Measurements from ENCODE around the gene ASB3.
A peak's percentile ranks its signal among the peaks of the same experiment; 100 is the strongest.
"Not testable (repeated sequence)": the region's sequence is repeated elsewhere in the genome, so short reads cannot be mapped to it uniquely, and the experiment has no call there.

ASB3 gene

DNA sequence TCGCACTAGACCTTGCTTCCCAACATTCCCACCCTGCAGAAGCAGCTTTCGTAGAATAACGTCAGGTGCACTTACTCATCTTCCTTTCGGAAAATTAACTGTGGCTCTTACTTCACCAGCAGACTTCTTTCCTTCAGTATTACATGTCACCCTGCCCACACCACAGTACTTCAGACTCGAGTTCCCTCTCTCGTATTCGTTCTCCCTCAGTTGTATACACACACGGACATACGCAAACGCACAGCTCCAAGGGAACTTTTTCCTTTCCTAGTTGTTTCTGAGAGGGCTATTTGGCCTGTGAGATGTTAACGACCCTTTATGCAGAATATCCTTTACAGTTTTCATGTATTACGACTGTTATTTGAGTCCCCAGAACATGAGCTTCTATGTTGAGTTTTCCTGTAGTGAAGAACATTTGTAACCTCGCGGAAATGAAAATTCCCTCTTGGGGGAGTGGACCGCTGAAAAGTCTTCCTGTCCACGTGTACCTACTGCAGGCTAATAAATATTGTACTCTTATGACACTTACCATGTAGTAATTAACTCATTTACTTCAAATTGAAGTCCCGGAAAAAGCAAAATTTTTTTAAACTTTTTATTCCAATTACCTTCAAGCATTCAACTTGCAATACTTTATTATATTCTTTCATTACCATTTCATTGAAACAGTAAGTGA is 999 bp upstream of the ASB3 start:
- no peak for DNase-seq (ENCODE audit: low read depth in 2 of 2, low spot score in 1 of 2)

DNA sequence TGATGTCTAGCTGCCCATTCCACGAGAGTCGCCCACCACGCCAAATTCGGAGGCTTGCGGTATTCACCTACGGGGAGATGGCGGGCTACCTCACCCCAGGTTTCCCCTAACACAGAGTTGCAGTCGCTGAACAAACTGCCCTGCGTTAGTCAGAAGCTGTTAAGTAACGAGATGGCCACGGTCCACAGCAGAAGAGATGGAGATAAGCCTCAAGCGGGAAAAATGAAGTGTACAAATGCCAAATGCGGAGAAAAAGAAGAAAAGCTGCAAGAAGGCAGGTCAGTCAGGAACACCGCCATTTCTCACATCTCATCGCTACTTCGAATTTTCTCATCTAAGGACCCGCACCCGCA is 425 bp downstream of the ASB3 start:
- DNase-seq (ENCODE audit: low read depth in 2 of 2, low spot score in 1 of 2) = no peak

DNA sequence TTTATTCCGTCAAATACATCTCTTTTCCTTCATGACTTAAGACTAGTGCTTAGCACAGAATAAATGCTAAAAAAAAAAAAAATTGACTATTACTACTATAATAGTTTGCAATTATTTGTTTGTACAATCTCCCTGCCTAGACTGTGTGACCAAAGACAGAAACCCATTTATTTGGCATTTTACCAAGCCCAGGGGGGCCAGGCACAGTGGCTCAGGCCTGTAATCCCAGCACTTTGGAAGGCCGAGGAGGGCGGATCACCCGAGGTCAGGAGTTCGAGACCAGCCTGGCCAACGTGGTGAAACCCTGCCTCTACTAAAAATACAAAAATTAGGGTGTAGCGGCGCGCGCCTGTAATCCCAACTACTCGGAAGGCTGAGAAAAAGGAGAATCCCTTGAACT is 1.4 kb downstream of the ASB3 start:
- DNase-seq (ENCODE audit: low read depth in 2 of 2, low spot score in 1 of 2) = no peak

DNA sequence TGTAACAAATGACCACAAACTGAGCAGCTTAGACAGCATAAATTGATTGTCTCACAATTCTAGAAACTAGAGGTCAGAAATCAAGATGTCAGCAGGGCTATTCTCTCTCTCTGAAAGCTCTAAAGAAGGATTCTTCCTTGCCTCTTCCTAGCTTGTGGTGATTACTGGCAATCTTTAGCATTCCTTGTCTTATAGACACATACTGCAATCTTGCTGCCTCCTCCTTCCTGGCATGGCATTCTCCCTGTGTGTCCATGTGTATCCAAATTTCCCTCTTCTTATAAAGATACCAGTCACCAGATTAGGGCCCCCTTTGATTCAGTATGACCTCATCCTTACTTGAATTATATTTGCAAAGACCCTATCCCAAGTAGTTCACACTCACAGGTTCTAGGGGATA is 2.3 kb downstream of the ASB3 start:
- no peak for DNase-seq (ENCODE audit: low read depth in 2 of 2, low spot score in 1 of 2)

DNA sequence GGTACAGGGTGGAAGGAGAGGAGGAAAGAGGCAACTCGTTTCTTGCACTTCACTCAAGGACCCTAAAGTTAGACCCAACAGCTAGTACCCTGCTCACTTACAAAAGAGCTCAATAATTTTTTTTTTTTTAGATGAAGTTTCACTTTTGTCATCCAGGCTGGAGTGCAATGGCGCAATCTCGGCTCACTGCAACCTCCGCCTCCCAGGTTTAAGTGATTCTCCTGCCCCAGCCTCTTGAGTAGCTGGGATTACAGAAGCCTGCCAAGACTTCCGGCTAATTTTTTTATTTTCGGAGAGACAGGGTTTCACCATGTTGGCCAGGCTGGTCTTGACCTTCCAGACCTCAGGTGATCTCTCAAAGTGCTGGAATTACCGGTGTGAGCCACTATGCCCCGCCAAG is 4.1 kb downstream of the ASB3 start:
- no peak for DNase-seq (ENCODE audit: low read depth in 2 of 2, low spot score in 1 of 2)

DNA sequence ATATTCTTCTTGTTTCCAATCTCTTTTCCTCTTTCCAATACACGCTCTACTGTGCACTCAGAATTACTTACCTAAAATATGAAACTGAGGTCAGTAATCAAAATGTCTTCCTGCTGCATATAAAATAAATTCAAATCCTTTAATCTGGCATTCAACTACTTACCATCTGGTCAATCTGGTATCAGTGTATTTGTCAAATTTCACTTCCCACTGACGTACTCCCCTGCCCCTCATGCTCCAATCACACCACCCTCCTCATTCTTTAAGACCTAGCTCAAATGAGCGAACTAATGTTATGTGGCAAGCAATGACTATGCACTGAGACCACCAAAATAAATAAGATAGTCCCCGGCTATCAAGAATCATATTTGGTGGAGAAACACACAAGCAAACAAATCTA is 6.7 kb downstream of the ASB3 start:
- DNase-seq (ENCODE audit: low read depth in 2 of 2, low spot score in 1 of 2) = no peak

DNA sequence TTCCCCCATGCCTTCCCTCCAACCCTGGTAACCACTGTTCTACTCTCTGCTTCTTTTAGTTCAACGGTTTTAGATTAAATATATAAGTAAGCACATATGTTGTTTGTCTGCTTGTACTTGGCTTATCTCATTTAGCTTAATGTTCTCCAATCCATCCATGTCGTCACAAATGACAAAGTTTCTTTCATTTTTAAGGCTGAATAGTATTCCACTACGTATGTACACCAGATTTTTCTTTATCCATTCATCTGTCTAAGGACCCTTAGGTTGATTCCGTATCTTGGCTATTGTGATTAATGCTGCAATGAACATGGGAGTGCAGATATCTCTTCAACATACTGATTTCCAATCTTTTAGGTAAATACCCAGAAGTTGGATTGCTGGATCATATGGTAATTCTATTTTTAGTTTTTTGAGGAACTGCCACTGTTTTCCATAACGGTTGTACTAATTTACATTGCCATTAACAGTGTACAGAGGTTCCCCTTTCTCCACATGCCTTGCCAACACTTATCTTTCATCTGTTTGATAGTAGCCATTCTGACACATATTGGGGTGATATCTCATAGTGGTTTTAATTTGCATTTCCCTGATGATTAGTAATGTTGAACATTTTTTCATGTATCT is 8.1 kb downstream of the ASB3 start:
- no peak for DNase-seq (ENCODE audit: low read depth in 2 of 2, low spot score in 1 of 2)

DNA sequence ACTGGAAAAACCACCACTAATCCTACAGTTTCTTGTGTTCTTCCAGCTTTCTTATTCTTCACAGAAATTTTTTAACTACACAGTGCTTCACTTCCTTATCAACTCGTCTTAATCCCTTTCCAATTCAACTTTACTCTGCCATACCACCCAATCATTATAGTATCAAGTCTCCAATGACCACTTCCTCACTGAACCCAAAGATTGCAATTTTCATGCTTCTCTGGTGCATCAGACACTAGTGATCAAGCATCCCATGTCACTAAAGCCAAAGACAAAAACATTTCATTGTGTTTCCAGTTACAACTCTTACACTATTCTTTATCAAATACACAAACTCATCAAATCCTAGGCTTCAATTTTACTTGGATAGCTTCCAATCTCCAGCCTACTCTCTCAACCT is 9.6 kb downstream of the ASB3 start:
- DNase-seq (ENCODE audit: low read depth in 2 of 2, low spot score in 1 of 2) = no peak

DNA sequence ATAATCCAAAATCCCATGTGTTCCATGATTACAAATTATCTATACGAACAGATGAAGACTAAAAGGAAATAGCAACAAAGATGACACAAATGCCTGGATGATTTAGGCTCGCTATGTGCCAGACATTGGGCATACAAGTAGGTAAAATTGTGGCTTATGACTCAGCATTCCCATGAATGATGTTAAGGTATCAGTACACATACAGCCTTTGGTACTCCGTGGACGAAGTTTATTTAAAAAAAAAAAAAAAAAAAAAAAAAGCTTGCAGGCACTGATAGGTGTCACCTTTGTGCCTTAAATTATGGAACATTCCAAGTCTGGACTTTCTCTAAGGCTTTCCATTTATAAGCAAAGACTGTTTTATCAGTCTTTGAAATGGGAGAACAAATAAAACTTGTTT is 16.5 kb downstream of the ASB3 start:
- DNase-seq (ENCODE audit: low read depth in 2 of 2, low spot score in 1 of 2) = no peak

DNA sequence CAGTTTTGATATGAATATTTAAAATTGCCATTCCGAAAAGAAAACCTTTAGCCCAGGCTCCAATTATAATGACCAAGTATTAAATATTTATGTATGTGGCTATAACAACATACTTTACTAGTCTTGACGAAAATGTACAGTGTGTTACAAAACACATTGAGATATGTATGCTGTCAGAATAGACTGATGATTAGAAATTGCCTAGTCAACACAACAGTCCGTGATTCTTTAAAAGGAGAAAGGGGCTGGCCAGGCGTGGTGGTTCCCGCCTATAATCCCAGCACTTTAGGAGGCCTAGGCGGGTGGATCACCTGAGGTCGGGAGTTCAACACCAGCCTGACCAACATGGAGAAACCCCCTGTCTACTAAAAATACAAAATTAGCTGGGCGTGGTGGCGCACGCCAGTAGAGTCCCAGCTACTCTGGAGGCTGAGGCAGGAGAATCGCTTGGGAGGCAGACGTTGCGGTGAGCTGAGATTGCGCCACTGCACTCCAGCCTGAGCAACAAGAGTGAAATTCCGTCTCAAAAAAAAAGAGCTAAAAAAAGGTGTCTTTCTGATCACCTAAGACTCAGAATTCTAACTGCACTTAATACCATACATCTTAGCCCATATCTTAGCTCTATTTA is 17.3 kb downstream of the ASB3 start:
- no peak for DNase-seq (ENCODE audit: low read depth in 2 of 2, low spot score in 1 of 2)

DNA sequence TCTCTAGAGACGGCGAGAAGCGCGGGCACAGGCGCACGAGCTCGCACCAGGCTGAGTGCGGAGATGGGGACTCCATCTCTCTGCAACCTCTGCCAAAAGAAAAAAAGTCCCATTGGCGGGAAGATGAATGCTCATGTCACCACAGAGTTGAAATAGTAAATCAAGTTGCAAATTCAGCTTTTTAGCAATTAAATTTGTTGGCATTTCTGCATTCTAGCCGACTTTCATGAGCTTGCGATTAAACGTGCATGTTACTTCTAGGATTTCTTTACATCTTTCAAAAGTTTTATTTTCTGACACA is 18.6 kb downstream of the ASB3 start:
- DNase-seq (ENCODE audit: low read depth in 2 of 2, low spot score in 1 of 2) = no peak

DNA sequence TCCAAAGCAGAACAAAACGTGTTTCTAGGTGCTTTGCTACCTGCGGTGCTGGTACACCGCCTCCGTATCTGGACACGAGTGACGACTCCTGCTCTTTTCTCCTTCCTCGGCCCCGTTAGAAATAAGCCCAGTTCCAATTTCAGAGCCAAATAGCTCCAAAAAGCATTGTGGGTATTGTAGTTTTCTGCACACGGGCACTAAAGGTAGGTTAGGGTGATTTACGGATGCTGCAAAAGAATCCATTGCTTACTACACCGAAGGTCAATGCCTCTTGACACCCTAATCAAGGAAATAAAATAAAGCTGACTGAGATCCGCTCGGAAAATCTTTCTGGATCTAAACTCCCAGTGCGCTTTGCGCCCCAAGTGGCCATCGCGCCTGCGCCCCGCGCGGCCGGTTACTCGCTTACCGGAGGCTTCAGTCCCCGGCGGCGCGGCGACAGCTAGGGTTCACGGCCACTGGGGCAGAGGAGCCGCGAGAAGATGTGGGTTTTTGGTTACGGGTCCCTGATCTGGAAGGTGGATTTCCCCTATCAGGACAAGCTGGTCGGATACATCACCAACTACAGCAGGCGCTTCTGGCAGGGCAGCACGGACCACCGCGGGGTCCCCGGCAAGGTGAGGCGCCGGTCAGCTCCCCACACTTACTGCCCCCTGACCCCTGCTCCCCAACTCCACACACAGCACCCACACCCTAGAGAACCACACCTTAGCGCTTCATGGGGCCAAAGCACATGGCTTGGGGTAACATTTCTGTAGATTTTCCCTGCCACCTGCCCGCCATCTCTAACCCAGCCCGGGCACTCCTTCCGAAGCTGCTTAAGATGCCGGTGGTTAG is 19.1 kb downstream of the ASB3 start, which contains the start of gene CHAC2:
CHAC2 (plus strand) TSS at position 400 of the 837 bp plus-strand sequence; CDS start at position 483, 83 bp downstream.
- DNase-seq (ENCODE audit: low read depth in 2 of 2, low spot score in 1 of 2) = peak; percentile 61 to 65

DNA sequence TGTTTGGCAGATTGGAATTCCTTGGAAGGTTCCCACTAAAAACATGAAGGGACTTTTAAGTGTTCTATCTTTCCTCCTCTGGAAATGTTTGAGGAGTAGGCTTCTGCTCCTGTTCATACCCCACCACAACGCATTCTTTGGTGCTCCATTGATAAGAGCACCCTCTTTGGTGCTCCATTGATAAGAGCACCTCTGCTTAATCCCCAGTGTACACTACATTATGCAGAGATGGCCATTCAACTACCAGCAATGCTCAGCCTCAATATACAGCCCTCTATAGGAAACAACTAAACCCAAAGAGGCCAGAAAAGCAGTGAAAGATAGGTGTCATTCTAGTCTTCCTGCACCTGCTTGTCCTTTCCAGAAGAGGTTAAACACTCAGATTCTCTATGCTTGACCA is 21.0 kb downstream of the ASB3 start:
- no peak for DNase-seq (ENCODE audit: low read depth in 2 of 2, low spot score in 1 of 2)

DNA sequence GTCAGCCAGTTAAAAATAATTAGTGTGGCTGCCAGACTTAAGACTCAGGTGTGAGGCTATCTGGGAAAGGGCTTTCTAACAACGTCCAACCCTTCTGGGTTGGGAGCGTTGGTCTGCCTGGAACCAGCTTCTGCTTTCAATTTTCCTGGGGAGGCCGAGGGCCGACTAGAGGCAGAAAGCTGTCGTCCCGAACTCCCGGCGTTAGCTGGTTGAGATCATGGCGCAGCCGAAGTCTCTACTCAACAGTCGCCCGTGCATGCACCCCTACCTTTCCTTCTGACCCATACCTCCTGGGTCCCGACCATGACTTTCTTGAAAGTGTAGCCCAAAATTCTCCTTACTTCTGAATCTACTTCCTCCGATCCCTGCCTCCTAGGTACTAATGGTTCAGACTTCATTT is 29.5 kb downstream of the ASB3 start:
- not testable (repeated sequence) for DNase-seq (ENCODE audit: low read depth in 2 of 2, low spot score in 1 of 2)

DNA sequence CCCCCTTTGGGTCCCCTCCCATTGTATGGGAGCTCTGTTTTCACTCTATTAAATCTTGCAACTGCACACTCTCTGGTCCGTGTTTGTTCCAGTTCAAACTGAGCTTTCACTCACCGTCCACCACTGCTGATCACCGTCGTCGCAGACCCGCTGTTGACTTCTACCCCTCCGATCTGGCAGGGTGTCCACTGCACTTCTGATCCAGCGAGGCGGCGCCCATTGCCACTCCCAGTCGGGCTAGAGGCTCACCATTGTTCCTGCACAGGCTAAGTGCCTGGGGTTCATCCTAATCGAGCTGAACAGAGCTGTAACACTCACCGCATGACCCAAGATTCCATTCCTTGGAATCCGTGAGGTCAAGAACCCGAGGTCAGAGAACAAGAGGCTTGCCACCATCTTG is 30.1 kb downstream of the ASB3 start:
- no peak for DNase-seq (ENCODE audit: low read depth in 2 of 2, low spot score in 1 of 2)

DNA sequence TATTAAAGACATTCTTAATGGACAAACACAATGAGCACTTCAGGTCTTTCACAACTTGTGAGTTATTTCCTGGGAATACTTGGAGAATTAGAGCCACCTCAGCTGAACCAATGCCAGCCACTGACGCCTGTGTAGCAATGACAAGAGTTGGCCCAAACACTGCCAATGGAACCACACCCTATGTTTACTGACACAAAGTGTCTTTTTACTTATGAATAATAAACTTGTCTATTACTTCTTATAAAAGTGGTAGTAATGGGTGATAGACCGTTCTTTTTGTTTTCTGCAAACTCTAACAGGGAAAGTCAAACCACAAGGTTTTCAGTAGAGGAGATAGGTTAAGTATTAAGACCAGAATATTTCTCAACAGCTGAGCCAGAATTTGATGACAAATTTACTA is 31.6 kb downstream of the ASB3 start:
- DNase-seq (ENCODE audit: low read depth in 2 of 2, low spot score in 1 of 2) = no peak

DNA sequence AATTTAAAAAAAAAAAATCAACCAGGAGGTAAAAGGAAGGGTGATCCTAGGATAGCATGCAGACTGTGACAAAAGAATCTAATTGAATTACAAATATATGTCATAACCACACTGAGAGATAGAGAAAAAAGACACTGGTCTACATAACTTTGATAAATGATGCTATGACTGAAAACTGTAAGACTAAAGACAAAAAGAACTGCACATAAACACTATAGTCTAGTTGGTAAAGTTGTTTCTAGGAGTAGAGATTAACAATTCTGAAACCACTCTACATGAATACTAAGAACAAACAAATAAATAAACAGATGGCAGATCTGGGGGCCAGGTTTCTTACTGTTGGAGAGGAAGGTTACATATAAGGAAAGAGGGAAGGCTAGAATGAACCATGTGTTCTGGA is 33.7 kb downstream of the ASB3 start:
- DNase-seq (ENCODE audit: low read depth in 2 of 2, low spot score in 1 of 2) = no peak

DNA sequence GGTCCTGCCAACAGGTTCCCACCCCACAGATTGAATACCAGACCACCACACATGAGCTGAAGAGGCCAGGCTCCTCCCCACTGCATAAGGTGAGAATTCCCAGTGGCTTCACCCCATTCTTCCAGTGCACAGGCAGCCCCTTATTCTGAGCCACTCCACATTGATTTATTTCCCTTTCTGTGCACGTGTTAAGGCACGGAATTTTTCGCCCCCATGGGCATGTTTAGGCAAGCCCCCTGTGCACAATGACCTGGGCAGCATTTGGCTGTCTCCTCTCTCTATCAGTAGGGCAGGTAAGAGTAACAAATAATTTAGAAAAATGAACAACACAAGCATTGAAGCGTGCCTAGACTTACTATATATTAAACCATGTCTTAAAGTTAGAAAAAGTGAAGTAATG is 34.4 kb downstream of the ASB3 start:
- DNase-seq (ENCODE audit: low read depth in 2 of 2, low spot score in 1 of 2) = no peak

DNA sequence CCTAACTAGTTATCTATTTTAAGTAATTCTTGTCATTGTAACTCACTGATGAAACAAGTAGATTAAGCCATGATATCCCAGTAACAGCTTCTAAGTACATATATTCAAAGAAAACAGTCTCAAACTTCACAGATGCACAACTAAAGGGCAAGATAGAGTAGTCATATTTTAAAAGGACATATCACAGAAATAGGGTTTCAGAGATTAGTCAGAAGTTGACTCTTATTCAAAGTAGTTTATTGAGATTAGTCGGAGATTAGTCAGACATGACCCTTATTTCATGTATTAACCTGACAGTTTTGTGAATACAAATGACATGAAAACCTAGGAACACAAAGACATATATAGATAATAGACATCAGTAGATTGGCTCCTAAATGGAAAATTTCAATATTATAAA is 35.0 kb downstream of the ASB3 start:
- no peak for DNase-seq (ENCODE audit: low read depth in 2 of 2, low spot score in 1 of 2)

DNA sequence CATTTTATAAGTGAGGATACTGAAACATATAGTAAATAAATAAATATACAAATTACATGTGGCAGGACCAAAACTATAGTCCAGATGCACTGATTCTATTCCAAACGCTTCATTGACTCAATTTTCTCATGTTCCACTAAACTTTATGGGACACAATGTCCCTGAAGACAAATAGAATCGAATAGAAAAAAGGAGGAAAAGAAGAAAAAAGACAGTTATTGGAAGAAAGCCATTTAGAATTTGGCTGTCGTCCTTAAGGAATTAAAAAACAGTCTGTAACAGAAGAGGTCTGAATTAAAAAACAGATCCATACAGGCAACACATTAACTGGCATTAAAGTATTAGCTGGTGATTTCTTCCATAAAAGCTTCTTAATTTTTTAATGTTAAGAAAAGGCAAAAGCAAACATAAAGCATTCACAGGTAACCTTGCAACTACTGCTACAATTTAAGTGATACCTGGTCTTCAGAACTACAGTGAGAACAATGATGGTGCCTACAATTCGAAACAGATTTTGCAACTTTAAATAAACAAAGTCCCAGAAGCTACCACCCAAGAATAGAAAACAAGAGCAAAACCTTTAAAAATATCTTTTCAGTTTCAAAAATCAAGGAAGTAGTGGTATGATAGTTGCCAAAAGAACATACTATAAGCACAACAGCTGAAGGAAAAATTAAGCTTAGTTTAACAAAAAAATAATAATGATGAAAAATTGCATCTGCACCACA is 36.5 kb downstream of the ASB3 start:
- DNase-seq (ENCODE audit: low read depth in 2 of 2, low spot score in 1 of 2) = no peak

DNA sequence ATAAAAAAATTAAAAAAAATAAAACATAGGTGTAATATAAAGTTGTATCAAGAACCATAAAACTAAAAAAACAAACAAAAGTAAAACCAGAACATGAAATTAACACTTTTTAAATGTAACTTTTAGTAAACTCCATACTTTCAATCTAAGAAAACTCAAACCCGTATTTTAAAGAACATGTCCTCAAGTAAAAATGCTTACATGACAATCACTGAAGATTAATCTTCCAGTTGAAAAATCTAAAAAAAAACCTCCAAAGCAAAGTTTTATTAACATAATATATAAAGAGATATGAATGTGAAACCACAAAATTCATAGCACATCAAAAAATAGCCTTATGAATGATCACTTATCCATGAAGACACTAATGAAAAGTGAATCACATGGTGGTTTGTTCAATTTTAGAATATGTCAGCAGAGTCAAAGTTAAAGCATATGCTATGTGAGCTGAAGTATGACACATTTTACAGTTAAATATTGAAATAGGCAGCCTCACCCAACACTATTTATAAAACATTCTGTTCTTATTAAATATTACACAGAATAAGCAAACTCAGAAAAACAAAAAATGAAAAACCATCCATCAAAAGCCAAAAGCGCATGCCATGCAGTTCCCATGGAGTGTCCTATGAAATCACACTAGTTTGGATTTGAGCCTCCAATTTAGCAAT is 42.2 kb downstream of the ASB3 start:
- no peak for DNase-seq (ENCODE audit: low read depth in 2 of 2, low spot score in 1 of 2)

All from stimulated activated CD8-positive, alpha-beta memory T cell treated with anti-CD3 and anti-CD28 coated beads, Interleukin-4, amount 100 ng/mL, for 1 hour (primary cell).